UCSD-AML1 (cell line): ENCODE data around the gene KIF19.

Experiments
- DNase-seq: peaks from one replicate; lab custom pipeline; 2025; ENCODE audit not compliant: unreplicated experiment; lab: John Stamatoyannopoulos, UW

KIF19 gene

GRCh38 chr17:74305865-74306654 lies 20.0 kb upstream of the KIF19 start:
- DNase-seq, result no peak

GRCh38 chr17:74307984-74308773 lies 17.8 kb upstream of the KIF19 start:
- peak; percentile 64 for DNase-seq

- no peak for DNase-seq
Observed at GRCh38 chr17:74309902-74310301, 16.1 kb upstream of the KIF19 start.

GRCh38 chr17:74314877-74315276 lies 11.1 kb upstream of the KIF19 start:
- DNase-seq, result no peak

GRCh38 chr17:74316220-74316619 lies 9.8 kb upstream of the KIF19 start:
- DNase-seq, result no peak

GRCh38 chr17:74317071-74317470 lies 9.0 kb upstream of the KIF19 start:
- no peak for DNase-seq

- DNase-seq, result no peak
Observed at GRCh38 chr17:74318391-74318790, 7.6 kb upstream of the KIF19 start.

GRCh38 chr17:74324521-74324920 lies 1.5 kb upstream of the KIF19 start:
- no peak for DNase-seq

- DNase-seq, result no peak
Observed at GRCh38 chr17:74325376-74325742, 667 bp upstream of the KIF19 start.

GRCh38 chr17:74326506-74326905 lies 480 bp downstream of the KIF19 start:
- DNase-seq, result no peak

GRCh38 chr17:74328487-74328886 lies 2.5 kb downstream of the KIF19 start:
- DNase-seq, result no peak

- no peak for DNase-seq
Observed at GRCh38 chr17:74329378-74329777, 3.4 kb downstream of the KIF19 start.

- no peak for DNase-seq
Observed at GRCh38 chr17:74330446-74330845, 4.4 kb downstream of the KIF19 start.

- DNase-seq, result no peak
Observed at GRCh38 chr17:74332017-74332650, 6.1 kb downstream of the KIF19 start.

GRCh38 chr17:74332763-74333283 lies 6.8 kb downstream of the KIF19 start:
- no peak for DNase-seq

GRCh38 chr17:74334393-74335039 lies 8.5 kb downstream of the KIF19 start:
- DNase-seq, result no peak

- DNase-seq, result no peak
Observed at GRCh38 chr17:74335529-74336062, 9.6 kb downstream of the KIF19 start.

- no peak for DNase-seq
Observed at GRCh38 chr17:74336307-74336706, 10.3 kb downstream of the KIF19 start.

- DNase-seq, result no peak
Observed at GRCh38 chr17:74337834-74338500, 11.9 kb downstream of the KIF19 start.

- DNase-seq, result no peak
Observed at GRCh38 chr17:74339537-74340195, 13.6 kb downstream of the KIF19 start.
